GM19455 (cell line): ENCODE measurements around the gene OR52L1.
"Not testable (repeated sequence)": the region's sequence is repeated elsewhere in the genome, so short reads cannot be mapped to it uniquely, and the experiment has no call there.

Experiments used
- ATAC-seq: cut with Tn5 transposase; IDR thresholded peaks from one replicate; pipeline ENCODE4 v1.9.1; 2021; ENCODE audit not compliant: unreplicated experiment

The OR52L1 gene

GRCh38 chr11:5986885-5987284 is at the start of gene OR52L1:
TSS of gene OR52L1 (minus strand) at chr11:5986985. CDS start at chr11:5986930, 55 bp downstream.
- no peak for ATAC-seq

DNA sequence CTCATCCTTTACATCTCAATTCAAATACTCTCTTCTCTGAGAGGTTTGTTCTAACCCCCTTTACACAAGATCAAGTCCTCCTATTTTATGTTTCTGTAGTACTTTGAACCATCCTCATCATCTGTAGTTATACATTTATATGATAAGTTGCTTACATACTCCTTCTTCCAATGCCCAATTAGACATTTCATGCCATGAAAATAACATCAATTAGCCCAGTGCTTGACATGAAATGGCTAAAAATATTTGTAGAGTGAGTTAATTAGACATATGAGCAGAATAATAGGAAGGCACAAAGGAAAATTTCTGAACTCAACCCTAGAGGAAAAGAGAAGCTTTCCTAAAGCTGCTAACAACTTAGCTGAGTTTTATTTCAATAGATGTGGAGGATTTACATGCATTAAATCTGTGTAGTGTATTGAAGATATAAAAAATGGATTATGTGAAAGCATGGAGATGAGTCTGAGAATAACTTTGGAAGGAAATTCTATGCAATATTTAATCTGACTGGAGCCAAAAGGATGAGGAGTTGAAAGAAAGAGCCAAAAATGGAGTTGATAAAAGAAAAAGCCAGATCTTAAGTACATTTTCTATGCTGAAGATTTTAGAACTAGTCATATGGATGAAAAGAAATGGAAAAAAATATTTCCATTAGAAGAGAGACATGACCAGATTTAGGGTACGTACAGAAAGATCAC is 44.1 kb upstream of the OR52L1 start, which contains the start of gene OR56A1:
TSS of gene OR56A1 (minus strand) at position 51 of the 698 bp plus-strand sequence. CDS start 3,066 bp downstream, outside the sequence.
- ATAC-seq, result no peak

DNA sequence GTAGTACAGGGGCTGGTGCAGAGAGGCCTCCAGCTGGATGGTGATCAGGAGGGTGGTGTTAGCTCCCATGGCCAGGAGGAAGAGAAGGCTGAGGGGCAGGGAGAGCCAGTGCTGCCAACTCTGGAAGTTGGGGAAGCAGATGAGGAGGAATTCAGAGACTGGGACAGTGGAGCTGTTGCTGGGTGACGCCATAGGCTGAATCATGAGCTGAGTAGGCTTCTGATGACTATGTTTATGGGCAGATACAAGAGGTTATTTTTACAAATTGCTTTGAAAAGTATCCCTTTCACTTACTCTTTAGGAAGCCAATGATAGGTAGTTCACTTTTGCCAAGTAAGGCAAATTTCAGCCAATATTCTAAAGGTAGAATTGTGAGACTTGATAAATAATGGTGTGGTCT is 40.7 kb upstream of the OR52L1 start:
- ATAC-seq, result no peak

GRCh38 chr11:6025056-6025455 is 38.3 kb upstream of the OR52L1 start:
- ATAC-seq, result no peak

DNA sequence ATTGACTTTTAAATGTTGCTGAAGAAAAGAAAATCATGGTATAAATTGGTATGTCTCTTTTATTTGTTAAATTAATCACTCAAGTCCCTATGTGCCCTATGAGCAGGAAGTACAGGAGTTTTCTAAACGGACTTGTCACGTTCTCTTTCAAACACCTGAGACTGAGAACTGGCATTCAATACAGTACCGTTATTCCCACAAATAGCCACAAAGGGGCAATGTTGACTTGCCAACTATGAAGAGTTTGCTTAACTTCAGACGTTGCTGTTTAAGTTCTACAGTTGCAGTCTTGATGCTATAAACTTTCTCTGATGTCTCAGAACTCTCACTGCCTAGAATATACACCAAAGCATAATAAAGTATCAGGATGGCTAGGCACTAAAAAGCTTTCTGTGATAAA is 36.2 kb upstream of the OR52L1 start:
- ATAC-seq, result no peak

DNA sequence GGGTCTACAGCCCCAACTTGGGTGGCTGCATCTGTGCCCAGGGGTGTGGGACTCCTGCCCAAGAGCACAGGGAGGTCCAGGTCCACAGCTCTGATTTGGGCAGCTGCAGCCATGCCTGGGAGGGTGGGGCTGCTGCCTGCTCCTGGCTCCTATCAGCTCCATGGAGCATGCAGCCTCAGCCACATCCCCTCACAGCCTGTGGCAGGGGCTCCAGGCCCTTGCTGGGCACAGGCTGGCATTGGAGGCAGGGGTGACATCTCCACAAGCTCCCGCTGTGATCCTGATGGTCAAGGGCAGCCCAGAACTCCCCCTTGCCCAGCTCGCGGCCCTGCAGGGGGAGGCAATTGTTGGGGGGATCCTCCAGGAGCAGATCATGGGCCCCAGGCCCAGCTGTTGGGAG is 26.3 kb upstream of the OR52L1 start:
- no peak for ATAC-seq

- ATAC-seq, result no peak
Measured at GRCh38 chr11:6012035-6012668, 25.4 kb upstream of the OR52L1 start.

DNA sequence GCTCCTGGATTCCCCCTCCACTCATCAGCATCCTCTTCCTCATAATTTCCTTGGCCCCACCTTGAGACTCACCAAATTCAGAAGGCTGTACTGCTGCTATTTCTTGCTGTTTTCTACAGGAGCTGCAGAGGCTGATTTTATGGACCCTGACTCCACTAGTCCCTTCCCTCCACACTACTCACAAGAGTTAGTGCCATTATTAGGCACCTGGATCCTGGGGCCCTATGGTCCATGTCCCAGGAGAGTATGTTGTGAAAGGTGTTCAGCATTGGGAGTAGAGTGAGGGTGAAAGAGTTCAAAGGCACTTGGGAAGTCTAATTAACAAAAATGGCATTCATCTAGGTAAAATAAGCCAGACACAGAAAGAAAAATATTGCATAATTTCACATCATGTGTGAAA is 20.1 kb upstream of the OR52L1 start, which contains the start of gene OR56A4:
TSS of gene OR56A4 (minus strand) at position 101 of the 400 bp plus-strand sequence. CDS start 3,954 bp downstream, outside the sequence.
- ATAC-seq, result no peak

GRCh38 chr11:6006395-6006794 is 19.6 kb upstream of the OR52L1 start:
- ATAC-seq, result no peak

GRCh38 chr11:6002202-6002699 is 15.5 kb upstream of the OR52L1 start:
- no peak for ATAC-seq

DNA sequence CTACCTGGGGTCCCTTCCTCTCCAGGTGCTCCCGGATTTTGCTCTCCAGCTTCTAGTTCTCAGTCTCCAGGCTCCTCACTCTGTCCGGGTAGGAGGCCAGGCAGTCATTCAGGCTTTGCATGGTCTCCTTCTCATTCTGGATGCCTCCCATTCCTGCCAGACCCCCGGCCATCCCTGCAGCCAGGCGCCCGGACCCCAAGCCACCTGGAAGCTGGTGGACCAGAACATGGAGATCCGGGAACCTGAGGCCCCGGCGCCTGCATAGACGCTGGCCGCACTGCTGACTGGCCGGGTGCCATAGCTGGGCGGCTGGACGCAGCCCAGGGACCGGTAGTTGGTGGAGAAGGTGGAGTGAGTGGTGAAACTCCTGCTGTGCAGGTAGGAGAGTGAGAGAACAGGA is 8.0 kb upstream of the OR52L1 start:
- ATAC-seq, result no peak

GRCh38 chr11:5992604-5993251 is 5.9 kb upstream of the OR52L1 start:
- ATAC-seq, result no peak

DNA sequence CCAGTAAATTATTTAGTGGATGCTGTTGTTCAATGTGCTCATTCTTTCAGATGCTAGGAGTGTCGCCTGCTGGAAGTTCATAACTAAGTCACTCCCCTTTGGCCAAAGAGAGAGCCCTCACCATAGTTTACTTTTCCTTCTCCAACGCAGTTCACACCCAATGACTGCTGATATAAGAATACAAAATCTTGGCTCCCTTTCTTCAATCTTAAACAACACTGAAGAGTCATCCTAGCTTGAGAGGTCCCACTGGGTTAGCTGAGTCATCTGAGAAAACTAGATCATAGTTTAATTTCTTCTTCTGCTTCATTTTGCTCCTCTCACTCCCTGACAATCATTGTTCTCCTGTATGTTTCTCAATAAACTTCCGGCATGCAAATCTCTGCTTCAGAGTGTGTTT is 5.4 kb upstream of the OR52L1 start:
- ATAC-seq, result no peak

DNA sequence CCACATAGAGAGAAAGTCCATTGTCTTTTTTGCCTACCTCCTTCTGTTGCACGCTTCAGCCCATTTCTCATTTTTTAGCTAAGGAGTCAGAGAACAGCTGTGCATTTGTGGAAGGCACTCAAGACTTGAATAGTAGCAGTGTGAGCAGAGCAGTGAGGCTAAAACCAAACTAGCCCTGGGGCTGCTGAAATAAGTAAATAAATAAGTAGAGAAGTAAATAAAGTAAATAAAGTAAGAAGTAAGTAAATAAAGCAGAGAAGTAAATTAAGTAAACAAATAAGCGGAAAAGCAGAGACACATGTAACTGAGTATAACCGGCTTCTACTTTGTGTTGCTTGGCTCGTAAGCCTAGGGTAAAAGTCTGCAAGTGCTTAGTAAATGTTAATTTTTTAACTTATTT is 2.4 kb upstream of the OR52L1 start:
- no peak for ATAC-seq

GRCh38 chr11:5983443-5983842 is 3.3 kb downstream of the OR52L1 start:
- no peak for ATAC-seq

DNA sequence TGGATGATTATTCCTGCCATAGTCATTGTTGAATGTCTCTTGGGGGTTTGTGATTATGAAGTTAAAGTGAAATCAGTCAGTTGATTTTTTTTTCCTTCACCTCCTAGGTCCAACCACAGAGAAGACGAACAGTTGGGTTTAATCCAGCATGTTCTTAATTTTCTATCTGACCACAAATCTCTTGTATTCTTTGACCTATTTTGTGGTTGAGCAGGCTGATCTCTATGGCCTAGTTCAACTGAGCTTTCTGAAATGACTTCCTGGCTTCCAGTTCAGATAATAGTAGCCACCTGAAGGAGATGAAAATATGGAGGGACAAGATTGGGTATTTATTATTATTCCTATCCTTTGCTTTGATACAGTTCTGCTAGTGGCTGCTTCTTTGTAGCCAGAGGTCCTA is 13.3 kb downstream of the OR52L1 start:
- no peak for ATAC-seq

- ATAC-seq, result no peak
Measured at GRCh38 chr11:5968394-5968793, 18.4 kb downstream of the OR52L1 start, which contains the start of gene OR56A5. TSS of gene OR56A5 (minus strand) at chr11:5968494. CDS start at chr11:5968494, 0 bp downstream.

- no peak for ATAC-seq
Measured at GRCh38 chr11:5967708-5968107, 19.1 kb downstream of the OR52L1 start.

- no peak for ATAC-seq
Measured at GRCh38 chr11:5966958-5967357, 19.8 kb downstream of the OR52L1 start.

GRCh38 chr11:5960704-5961320 is 26.0 kb downstream of the OR52L1 start:
- ATAC-seq, result not testable (repeated sequence)

DNA sequence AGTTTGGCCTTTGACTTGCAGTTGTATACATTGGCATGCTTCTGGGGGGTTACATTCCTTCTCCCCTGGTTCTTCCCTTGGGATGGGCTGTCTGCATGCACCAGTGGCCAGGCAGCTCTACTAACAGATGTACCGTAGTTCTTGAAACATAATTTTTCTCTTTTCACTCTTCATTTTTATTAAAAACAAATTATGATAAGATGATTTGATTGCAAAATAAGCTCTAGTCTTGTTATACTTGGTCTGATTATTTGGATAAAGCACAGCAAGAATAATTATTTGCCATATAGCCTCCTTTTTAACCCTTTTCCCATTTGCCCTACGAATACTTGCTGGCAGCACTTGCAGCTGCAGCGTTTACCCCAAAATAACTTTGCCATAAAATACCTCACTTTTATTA is 31.2 kb downstream of the OR52L1 start:
- no peak for ATAC-seq
